Endodermal cell (in vitro differentiated cells): ENCODE results near the gene QSOX2. TPM values are rescaled to one million over a fixed set of nuclear protein-coding genes. Genes with fewer than 3 reads are reported as not detected.

ENCODE experiments used
- DNase-seq: peaks from one replicate; pipeline ENCODE4 v3.0.0-alpha.2; 2017
- H3K27ac ChIP-seq: 2 replicates; pipeline ENCODE4 v1.5.1; 2013; ENCODE audit warnings: mild to moderate bottlenecking, low read depth, low read length, moderate library complexity
- H3K27me3 ChIP-seq: 2 replicates; pipeline ENCODE4 v1.6.1; 2013; ENCODE audit warnings: mild to moderate bottlenecking, low read length, moderate library complexity; ENCODE audit not compliant: insufficient read depth, control insufficient read depth, poor library complexity, severe bottlenecking
- H3K36me3 ChIP-seq: 2 replicates; pipeline ENCODE4 v1.7.0; 2013; ENCODE audit warnings: mild to moderate bottlenecking, low read length, moderate library complexity; ENCODE audit not compliant: control insufficient read depth, insufficient read depth
- H3K4me1 ChIP-seq: one replicate; pipeline ENCODE4 v1.7.0; 2013; ENCODE audit warnings: low read length; ENCODE audit not compliant: control insufficient read depth, insufficient read depth
- H3K4me3 ChIP-seq: 2 replicates; pipeline ENCODE4 v1.5.1; 2013; ENCODE audit warnings: mild to moderate bottlenecking, low read length, moderate library complexity
- H3K9ac ChIP-seq: 2 replicates; pipeline ENCODE4 v1.6.1; 2013; ENCODE audit warnings: mild to moderate bottlenecking, low read length, moderate library complexity; ENCODE audit not compliant: poor library complexity, severe bottlenecking; ENCODE audit errors: extremely low read depth
- H3K9me3 ChIP-seq: 2 replicates; pipeline ENCODE4 v1.6.1; 2013; ENCODE audit warnings: mild to moderate bottlenecking, low read length, moderate library complexity; ENCODE audit not compliant: control insufficient read depth
- H3K27ac Mint-ChIP-seq: 2 replicates; pipeline ENCODE4 v1.8.0; 2020; ENCODE audit warnings: mixed read lengths
- H3K27me3 Mint-ChIP-seq: 2 replicates; pipeline ENCODE4 v1.8.0; 2021; ENCODE audit warnings: mild to moderate bottlenecking, mixed read lengths; ENCODE audit not compliant: insufficient read depth
- H3K36me3 Mint-ChIP-seq: 2 replicates; pipeline ENCODE4 v1.8.0; 2020; ENCODE audit warnings: low read depth, mixed read lengths
- H3K4me1 Mint-ChIP-seq: 2 replicates; pipeline ENCODE4 v1.8.0; 2020; ENCODE audit warnings: mixed read lengths
- H3K4me3 Mint-ChIP-seq: 2 replicates; pipeline ENCODE4 v1.8.0; 2020; ENCODE audit warnings: mild to moderate bottlenecking, moderate library complexity, mixed read lengths
- H3K9me3 Mint-ChIP-seq: 2 replicates; pipeline ENCODE4 v1.8.0; 2020; ENCODE audit warnings: mild to moderate bottlenecking, mixed read lengths
- CTCF ChIP-seq: fragments of 200-600 bp; sonication (generic); conservative IDR thresholded peaks from 2 replicates; pipeline ENCODE4 v1.5.0; 2021; ENCODE audit warnings: antibody characterized with exemption, mild to moderate bottlenecking
- WGBS, 2 experiments: methylation state at CpG; one replicate each; pipeline versions ENCODE4 v1.1.5 to v1.1.7; 2013; ENCODE audit warnings: missing lambda C conversion rate in 2 of 2, mixed read lengths in 1 of 2; ENCODE audit not compliant: insufficient coverage in 1 of 2, insufficient read length in 1 of 2; 5-methylcytosine and 5-hydroxymethylcytosine counted together
- total RNA-seq, 2 donors: library from RNA; stranded (reverse); fragmentation: NEBNext Ultra II Directional in 1 of 2; extraction: Animal tissue kit (Norgen Biotek cat#: 25700) in 1 of 2; gene quantifications; 2 replicates in 1 of 2; 3 replicates in 1 of 2; pipeline ENCODE4 v1.2.1, GENCODE V29; 2021

QSOX2 gene
- total RNA-seq, 2 donors from 2014 or later: 22.0 to 26.3 TPM

GRCh38 chr9:136253246-136254130 lies 7.9 kb upstream of the QSOX2 start:
- Histone ChIP-seq H3K9me3 (no peaks in the 10 kb centered on the region), H3K36me3 (no peaks in the 10 kb centered on the region), H3K27ac (no peak overlapping the region), H3K4me1 (no peaks in the 10 kb centered on the region), H3K27me3 (no peaks in the 10 kb centered on the region), H3K9ac (no peak overlapping the region), H3K4me3 (no peak overlapping the region)
- Mint-ChIP-seq H3K27me3 (no peaks in the 10 kb centered on the region), H3K36me3 (no peaks in the 10 kb centered on the region), H3K27ac (no peak overlapping the region), H3K9me3 (no peaks in the 10 kb centered on the region), H3K4me3 (no peak overlapping the region), H3K4me1 (no peaks in the 10 kb centered on the region)
- DNase-seq: no peak
- 94 to 95% methylated on average over 17 to 32 of the region's 32 CpGs for WGBS, 2 experiments
- TF ChIP-seq CTCF: no peak

- H3K9ac ChIP-seq: no peak overlapping the region
- H3K4me3 ChIP-seq: no peak overlapping the region
- WGBS, 2 experiments: 93 to 94% methylated on average over 5 to 10 of the region's 10 CpGs
- no peak for DNase-seq
- no peaks in the 10 kb centered on the region for H3K9me3 Mint-ChIP-seq
- H3K4me3 Mint-ChIP-seq: no peak overlapping the region
- no peaks in the 10 kb centered on the region for H3K4me1 ChIP-seq
- H3K4me1 Mint-ChIP-seq: no peaks in the 10 kb centered on the region
- TF ChIP-seq CTCF: no peak
- no peaks in the 10 kb centered on the region for H3K36me3 Mint-ChIP-seq
- H3K36me3 ChIP-seq: no peaks in the 10 kb centered on the region
- H3K27me3 Mint-ChIP-seq: no peaks in the 10 kb centered on the region
- H3K27ac Mint-ChIP-seq: no peak overlapping the region
- no peaks in the 10 kb centered on the region for H3K27me3 ChIP-seq
- no peak overlapping the region for H3K27ac ChIP-seq
- no peaks in the 10 kb centered on the region for H3K9me3 ChIP-seq
Observed at GRCh38 chr9:136252846-136253245, 7.2 kb upstream of the QSOX2 start.

- Histone ChIP-seq H3K4me1 (no peaks in the 10 kb centered on the region), H3K36me3 (no peaks in the 10 kb centered on the region), H3K27me3 (no peaks in the 10 kb centered on the region), H3K9me3 (no peaks in the 10 kb centered on the region), H3K27ac (no peak overlapping the region), H3K9ac (no peak overlapping the region), H3K4me3 (no peak overlapping the region)
- no peak for TF ChIP-seq CTCF
- Mint-ChIP-seq H3K9me3 (no peaks in the 10 kb centered on the region), H3K36me3 (no peaks in the 10 kb centered on the region), H3K27me3 (peaks cover 2% of the 10 kb centered on the region), H3K4me1 (peaks cover 5% of the 10 kb centered on the region), H3K27ac (no peak overlapping the region), H3K4me3 (no peak overlapping the region)
- DNase-seq: no peak
- WGBS, 2 experiments: 95 to 96% methylated on average over 14 to 29 of the region's 29 CpGs
Observed at GRCh38 chr9:136252281-136252680, 6.7 kb upstream of the QSOX2 start.
